GM18907 (cell line): ENCODE measurements around the gene TMEM45B.
"Not testable (repeated sequence)": the region's sequence is repeated elsewhere in the genome, so short reads cannot be mapped to it uniquely, and the experiment has no call there.

ENCODE experiments used
- ATAC-seq: cut with Tn5 transposase; IDR thresholded peaks from one replicate; pipeline ENCODE4 v1.9.1; 2021; ENCODE audit warnings: mild to moderate bottlenecking, moderate library complexity; ENCODE audit not compliant: unreplicated experiment

Gene TMEM45B

GRCh38 chr11:129815596-129816461, at the start of gene TMEM45B:
TSS of gene TMEM45B (plus strand) at chr11:129815848. CDS start at chr11:129852483, 36,635 bp downstream.
- ATAC-seq = no peak

- ATAC-seq = no peak
Observed at GRCh38 chr11:129766898-129767604, 48.6 kb upstream of the TMEM45B start.

- no peak for ATAC-seq
Observed at GRCh38 chr11:129767827-129768226, 47.8 kb upstream of the TMEM45B start.

DNA sequence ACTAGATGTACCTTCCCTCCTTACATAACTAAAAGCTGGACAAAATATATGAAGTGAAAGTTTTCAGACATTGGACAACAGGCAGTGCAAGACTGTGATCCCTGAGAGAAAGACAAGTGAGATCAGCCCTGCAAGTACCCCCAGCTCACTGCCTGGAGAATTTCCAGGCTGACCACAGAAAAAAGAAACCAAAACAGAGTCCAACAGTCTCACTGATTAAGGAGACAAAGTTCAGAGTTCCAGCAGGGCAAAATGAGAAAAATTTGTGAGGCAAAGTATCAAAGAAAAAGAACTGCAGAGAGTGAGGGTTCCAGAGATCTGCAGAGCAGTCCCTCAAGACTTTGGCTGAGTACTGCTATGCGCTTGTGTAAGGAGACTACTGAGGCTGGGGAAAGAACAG, 47.3 kb upstream of the TMEM45B start:
- ATAC-seq = no peak

DNA sequence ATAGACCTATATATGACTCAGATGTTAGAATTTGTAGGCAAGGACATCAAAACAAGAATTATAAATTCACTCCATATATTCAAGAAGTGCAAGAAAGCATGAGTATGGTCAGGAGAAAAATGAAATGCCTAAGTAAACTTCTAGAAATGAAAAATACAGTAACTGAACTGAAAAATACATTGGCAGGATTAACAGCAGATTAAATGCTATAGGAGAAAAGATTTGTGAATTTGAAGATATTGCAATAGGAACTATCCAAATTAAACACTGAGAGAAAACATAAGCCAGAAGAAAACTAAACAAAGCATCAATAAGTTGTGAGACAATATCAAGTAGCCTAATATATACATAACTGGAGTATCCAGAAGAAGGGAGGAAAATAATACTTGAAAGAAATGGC, 46.6 kb upstream of the TMEM45B start:
- no peak for ATAC-seq

- no peak for ATAC-seq
Observed at GRCh38 chr11:129770993-129771392, 44.7 kb upstream of the TMEM45B start.

- ATAC-seq = not testable (repeated sequence)
Observed at GRCh38 chr11:129771456-129771855, 44.2 kb upstream of the TMEM45B start.

GRCh38 chr11:129778877-129779276, 36.8 kb upstream of the TMEM45B start:
- ATAC-seq = no peak

- no peak for ATAC-seq
Observed at GRCh38 chr11:129779342-129779741, 36.3 kb upstream of the TMEM45B start.

DNA sequence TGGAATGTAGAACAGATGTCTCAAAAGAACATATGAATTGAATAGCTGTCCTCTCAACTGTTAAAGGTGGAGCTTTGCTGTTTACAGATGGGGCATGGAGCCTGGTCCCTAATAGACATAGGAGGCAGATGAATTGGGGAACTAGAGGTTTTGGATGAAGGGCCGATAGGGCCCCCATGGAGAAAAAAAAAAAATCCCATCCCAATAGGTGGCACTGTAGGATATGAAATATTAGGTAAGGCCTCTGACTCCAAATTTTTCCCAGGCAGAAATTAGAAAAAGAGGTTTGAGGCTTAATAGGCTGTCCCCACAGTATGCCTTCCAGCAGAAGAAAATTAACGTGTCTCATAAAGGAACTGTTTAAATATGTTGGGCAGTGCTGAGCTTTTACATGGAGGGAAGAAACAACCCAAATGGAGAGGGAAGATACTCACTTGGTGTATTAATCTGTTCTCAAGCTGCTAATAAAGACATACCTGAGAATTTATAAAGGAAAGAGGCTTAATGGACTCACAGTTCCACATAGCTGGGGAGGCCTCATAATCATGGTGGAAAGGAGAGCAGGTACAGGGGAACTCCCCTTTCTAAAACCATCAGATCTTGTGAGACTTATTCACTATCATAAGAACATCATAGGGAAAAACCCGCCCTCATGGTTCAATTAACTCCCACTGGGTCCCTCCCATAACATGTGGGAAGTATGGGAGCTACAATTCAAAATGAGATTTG, 30.1 kb upstream of the TMEM45B start:
- no peak for ATAC-seq

DNA sequence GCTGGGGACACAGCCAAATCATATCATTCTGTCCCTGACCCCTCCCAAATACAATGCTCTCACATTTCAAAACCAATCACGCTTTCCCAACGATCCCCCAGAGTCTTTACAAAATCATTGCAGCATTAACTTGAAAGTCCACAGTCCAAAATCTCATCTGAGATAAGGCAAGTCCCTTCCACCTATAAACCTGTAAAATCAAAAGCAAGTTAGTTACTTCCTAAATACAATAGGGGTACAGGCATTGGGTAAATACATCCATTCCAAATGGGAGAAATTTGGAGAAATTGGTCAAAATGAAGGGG, 29.6 kb upstream of the TMEM45B start:
- not testable (repeated sequence) for ATAC-seq

DNA sequence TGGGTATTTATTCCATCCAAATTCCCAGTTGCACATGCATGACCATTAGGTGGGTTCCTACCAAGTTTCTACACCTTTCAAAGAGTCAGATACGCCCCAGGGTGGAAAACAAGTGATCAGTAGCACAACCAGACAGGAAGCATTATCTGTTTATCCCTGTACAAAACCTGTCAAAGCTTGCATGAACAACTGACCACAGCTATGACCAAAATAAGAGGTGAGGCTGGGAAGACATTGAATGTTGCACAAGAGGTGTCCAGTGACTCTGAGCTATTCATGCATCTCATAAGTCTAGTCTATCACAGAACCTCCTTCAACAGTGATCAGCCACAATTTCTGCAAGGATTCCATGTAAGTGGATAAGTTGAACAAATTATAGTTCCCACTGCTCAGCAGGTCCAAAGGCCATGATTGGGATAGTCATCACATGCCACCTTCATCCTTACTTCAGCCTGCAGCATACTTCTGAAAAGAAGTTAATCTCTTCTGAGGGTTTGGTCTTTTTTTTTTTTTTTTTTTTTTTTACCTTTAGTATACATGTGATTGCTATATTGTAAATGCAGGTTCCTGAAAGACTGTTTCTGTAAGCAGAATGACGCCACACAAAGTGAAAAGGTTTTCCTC, 28.0 kb upstream of the TMEM45B start:
- no peak for ATAC-seq

- ATAC-seq = no peak
Observed at GRCh38 chr11:129788278-129788677, 27.4 kb upstream of the TMEM45B start.

- no peak for ATAC-seq
Observed at GRCh38 chr11:129790106-129790505, 25.5 kb upstream of the TMEM45B start.

DNA sequence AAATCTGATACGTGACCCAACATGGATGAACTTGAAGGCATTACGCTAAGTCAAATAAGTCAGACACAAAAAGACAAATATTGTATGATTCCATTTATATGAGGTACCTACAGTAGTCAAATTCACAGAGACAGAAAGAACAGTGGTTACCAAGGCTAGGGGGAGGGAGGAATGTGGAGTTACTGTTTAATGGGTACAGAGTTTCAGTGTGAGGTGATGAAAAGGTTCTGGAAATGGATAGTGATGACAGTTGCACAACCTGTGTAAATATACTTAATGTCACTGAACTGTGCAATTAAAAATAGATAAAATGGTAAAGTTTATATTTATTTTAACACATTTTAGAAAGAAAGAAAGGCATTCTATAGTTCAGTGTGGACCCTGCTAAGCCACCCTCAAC, 24.1 kb upstream of the TMEM45B start:
- ATAC-seq = no peak

GRCh38 chr11:129792663-129793062, 23.0 kb upstream of the TMEM45B start:
- no peak for ATAC-seq

GRCh38 chr11:129795089-129795488, 20.6 kb upstream of the TMEM45B start:
- ATAC-seq = no peak

DNA sequence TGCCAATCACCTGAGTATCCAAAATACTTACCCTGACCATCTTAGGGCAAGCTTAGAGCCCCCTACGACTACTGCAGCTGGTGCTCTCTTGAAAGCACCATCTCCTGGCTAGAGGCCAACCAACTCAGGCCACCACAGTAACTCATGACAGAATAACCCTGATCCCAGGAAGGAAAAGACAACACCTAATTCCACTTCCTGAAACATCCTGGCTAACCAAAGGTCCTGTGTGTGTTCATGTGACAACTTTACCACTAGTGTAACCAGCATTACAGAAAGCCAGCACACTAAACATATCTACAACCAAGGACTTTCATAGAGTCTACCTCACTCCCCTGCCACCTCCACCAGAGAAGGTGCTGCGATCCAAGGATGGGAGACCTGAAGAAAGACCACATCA, 17.4 kb upstream of the TMEM45B start:
- no peak for ATAC-seq

DNA sequence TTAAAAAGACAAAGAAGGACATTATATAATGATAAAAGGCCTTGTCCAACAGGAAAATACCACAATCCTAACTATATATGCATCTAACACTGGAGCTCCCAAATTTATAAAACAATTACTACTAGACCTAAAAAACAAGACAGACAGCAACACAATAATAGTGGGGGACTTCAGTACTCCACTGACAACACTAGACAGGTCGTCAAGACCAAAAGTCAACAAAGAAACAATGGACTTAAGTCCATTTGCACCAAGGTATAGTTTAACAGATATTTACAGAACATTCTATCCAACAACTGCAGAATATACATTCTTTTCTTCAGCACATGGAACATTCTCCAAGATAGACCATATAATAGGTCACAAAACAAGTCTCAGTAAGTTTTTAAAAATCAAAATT, 15.5 kb upstream of the TMEM45B start:
- not testable (repeated sequence) for ATAC-seq

DNA sequence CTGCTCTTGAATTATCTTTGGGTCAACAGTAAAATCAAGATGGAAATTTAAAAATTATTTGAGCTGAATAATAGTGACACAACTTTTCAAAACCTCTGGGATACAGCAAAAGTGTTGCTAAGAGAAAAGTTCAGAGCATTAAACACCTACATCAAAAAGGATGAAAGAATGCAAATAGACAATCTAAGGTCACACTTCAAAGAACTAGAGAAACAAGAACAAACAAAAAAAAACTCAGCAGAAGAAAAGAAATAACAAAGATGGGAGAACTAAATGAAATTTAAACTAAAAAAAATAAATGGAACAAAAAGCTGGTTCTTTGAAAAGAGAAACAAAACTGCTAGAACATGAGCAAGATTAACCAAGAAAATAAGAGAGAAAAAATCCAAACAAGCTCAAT, 15.0 kb upstream of the TMEM45B start:
- no peak for ATAC-seq

DNA sequence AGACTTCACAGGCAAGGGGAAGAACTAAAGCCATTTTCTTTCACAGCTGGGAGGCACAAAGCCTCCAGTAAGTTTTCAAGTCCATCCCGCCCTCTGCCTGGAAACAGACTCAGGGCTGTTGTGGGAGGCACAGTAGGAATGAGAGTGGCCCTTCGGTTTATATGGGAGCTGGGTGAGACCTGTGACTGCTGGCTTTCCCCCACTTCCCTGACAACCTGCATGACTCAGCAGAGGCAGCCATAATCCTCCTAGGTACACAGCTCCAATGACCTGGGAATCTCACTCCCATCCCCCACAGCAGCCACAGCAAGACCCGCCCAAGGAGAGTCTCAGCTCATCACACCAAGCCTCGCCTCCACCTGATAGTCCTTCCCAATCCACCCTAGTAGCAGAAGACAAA, 12.1 kb upstream of the TMEM45B start:
- ATAC-seq = no peak
